Hepatocyte (in vitro differentiated cells): ENCODE results near the gene LRRFIP1. TPM values are rescaled to one million over a fixed set of nuclear protein-coding genes. Genes with fewer than 3 reads are reported as not detected.

Experiments
- DNase-seq: peaks from one replicate; pipeline ENCODE4 v3.0.0-alpha.2; 2016; ENCODE audit warnings: low spot score
- H2AFZ ChIP-seq: fragments of 200-600 bp; sonication (generic); 2 replicates; pipeline ENCODE4 v1.6.0; 2016; ENCODE audit warnings: antibody characterized with exemption, mild to moderate bottlenecking
- H3K27ac ChIP-seq: fragments of 200-600 bp; sonication (generic); 2 replicates; pipeline ENCODE4 v1.5.1; 2016; ENCODE audit warnings: mild to moderate bottlenecking
- H3K27me3 ChIP-seq: fragments of 200-600 bp; sonication (generic); 2 replicates; pipeline ENCODE4 v1.6.1; 2016
- H3K36me3 ChIP-seq: fragments of 200-600 bp; sonication (generic); replicated peaks from 2 replicates; pipeline ENCODE4 v1.5.1; 2016; ENCODE audit warnings: low read depth; ENCODE audit not compliant: insufficient read depth
- H3K4me1 ChIP-seq: fragments of 200-600 bp; sonication (generic); 2 replicates; pipeline ENCODE4 v1.5.1; 2016; ENCODE audit warnings: mild to moderate bottlenecking, moderate library complexity; ENCODE audit not compliant: insufficient read depth
- H3K4me2 ChIP-seq: fragments of 200-600 bp; sonication (generic); 2 replicates; pipeline ENCODE4 v1.6.0; 2016
- H3K4me3 ChIP-seq: fragments of 200-600 bp; sonication (generic); 2 replicates; pipeline ENCODE4 v1.5.1; 2016; ENCODE audit warnings: mild to moderate bottlenecking
- H3K79me2 ChIP-seq: fragments of 200-600 bp; sonication (generic); 2 replicates; pipeline ENCODE4 v1.6.0; 2017; ENCODE audit warnings: mild to moderate bottlenecking
- H3K9me2 ChIP-seq: fragments of 200-600 bp; sonication (generic); replicated peaks from 2 replicates; pipeline ENCODE4 v1.6.0; 2017; ENCODE audit warnings: mild to moderate bottlenecking; ENCODE audit not compliant: insufficient read depth
- H3K9me3 ChIP-seq: fragments of 200-600 bp; sonication (generic); 2 replicates; pipeline ENCODE4 v1.5.1; 2016; ENCODE audit warnings: low read depth, mild to moderate bottlenecking
- H4K20me1 ChIP-seq: fragments of 200-600 bp; sonication (generic); 2 replicates; pipeline ENCODE4 v1.6.0; 2016; ENCODE audit warnings: mild to moderate bottlenecking; ENCODE audit not compliant: insufficient read depth, poor library complexity, severe bottlenecking
- EZH2 ChIP-seq: fragments of 200-600 bp; sonication (generic); IDR thresholded peaks from 2 replicates; pipeline ENCODE4 v1.6.1; 2016; ENCODE audit warnings: antibody characterized with exemption, mild to moderate bottlenecking, borderline replicate concordance
- EZH2phosphoT487 ChIP-seq: fragments of 200-600 bp; sonication (generic); IDR thresholded peaks from one replicate; pipeline ENCODE4 v1.6.1; 2018; ENCODE audit warnings: antibody characterized with exemption, mild to moderate bottlenecking, low read depth, moderate library complexity; ENCODE audit not compliant: unreplicated experiment, severe bottlenecking
- WGBS: methylation state at CpG from one replicate; pipeline ENCODE4 v1.1.6; 2016; ENCODE audit warnings: low lambda C conversion rate; ENCODE audit errors: missing lambda C conversion rate; 5-methylcytosine and 5-hydroxymethylcytosine counted together
- polyA plus RNA-seq: library from polyadenylated mRNA; unstranded; fragments of >200 nt; fragmentation: Nextera tagmentation; extraction: Ambion mirVana; gene quantifications from 2 replicates; pipeline ENCODE4 v1.2.1, GENCODE V29; 2016
- total RNA-seq: library from RNA; depleted of rRNA; stranded (reverse); fragments of >200 nt; gene quantifications from 2 replicates; pipeline ENCODE4 v1.2.3, GENCODE V29; 2014
- TF ChIP-seq, protein P1 (sequence below): fragments of 200-600 bp; sonication (generic); IDR thresholded peaks from 2 replicates; pipeline ENCODE4 v1.5.1; 2016; ENCODE audit warnings: antibody characterized with exemption, mild to moderate bottlenecking; ENCODE audit not compliant: poor library complexity

LRRFIP1 gene
- total and polyA plus RNA-seq, 2 experiments from 2014 or later, result 42.7 to 64.1 TPM

- Histone ChIP-seq H3K4me1 (peaks cover 21% of the 10 kb centered on the region), H3K9me2 (no peaks in the 10 kb centered on the region), H4K20me1 (no peaks in the 10 kb centered on the region), H3K9me3 (no peaks in the 10 kb centered on the region), H2AFZ (no peak overlapping the region), H3K36me3 (no peaks in the 10 kb centered on the region), H3K4me2 (no peak overlapping the region), H3K27ac (no peak overlapping the region), H3K4me3 (no peak overlapping the region), H3K27me3 (no peaks in the 10 kb centered on the region), H3K79me2 (peaks cover 39% of the 10 kb centered on the region)
- 71% methylated on average over 5 of the region's 5 CpGs for WGBS
- no peak for DNase-seq
- TF ChIP-seq, protein P1, sequence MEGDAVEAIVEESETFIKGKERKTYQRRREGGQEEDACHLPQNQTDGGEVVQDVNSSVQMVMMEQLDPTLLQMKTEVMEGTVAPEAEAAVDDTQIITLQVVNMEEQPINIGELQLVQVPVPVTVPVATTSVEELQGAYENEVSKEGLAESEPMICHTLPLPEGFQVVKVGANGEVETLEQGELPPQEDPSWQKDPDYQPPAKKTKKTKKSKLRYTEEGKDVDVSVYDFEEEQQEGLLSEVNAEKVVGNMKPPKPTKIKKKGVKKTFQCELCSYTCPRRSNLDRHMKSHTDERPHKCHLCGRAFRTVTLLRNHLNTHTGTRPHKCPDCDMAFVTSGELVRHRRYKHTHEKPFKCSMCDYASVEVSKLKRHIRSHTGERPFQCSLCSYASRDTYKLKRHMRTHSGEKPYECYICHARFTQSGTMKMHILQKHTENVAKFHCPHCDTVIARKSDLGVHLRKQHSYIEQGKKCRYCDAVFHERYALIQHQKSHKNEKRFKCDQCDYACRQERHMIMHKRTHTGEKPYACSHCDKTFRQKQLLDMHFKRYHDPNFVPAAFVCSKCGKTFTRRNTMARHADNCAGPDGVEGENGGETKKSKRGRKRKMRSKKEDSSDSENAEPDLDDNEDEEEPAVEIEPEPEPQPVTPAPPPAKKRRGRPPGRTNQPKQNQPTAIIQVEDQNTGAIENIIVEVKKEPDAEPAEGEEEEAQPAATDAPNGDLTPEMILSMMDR, result no peak
- TF ChIP-seq EZH2phosphoT487 (no peak), EZH2 (no peak)
Measured at GRCh38 chr2:237745250-237745613, 117.8 kb downstream of the LRRFIP1 start.

GRCh38 chr2:237746302-237747080 lies 119.1 kb downstream of the LRRFIP1 start:
- Histone ChIP-seq H2AFZ (no peak overlapping the region), H3K4me2 (no peak overlapping the region), H3K27me3 (no peaks in the 10 kb centered on the region), H3K27ac (no peak overlapping the region), H3K4me3 (no peak overlapping the region), H3K4me1 (peaks cover 20% of the 10 kb centered on the region), H3K79me2 (peaks cover 34% of the 10 kb centered on the region), H3K9me3 (no peaks in the 10 kb centered on the region), H4K20me1 (no peaks in the 10 kb centered on the region), H3K36me3 (no peaks in the 10 kb centered on the region), H3K9me2 (no peaks in the 10 kb centered on the region)
- TF ChIP-seq, protein P1, result no peak
- no peak for TF ChIP-seq EZH2phosphoT487
- 91% methylated on average over 15 of the region's 15 CpGs for WGBS
- no peak for DNase-seq

- Histone ChIP-seq H3K4me3 (no peak overlapping the region), H3K79me2 (peaks cover 27% of the 10 kb centered on the region), H3K4me1 (peaks cover 14% of the 10 kb centered on the region), H3K9me2 (no peaks in the 10 kb centered on the region), H3K36me3 (no peaks in the 10 kb centered on the region), H3K4me2 (no peak overlapping the region), H4K20me1 (no peaks in the 10 kb centered on the region), H2AFZ (no peak overlapping the region), H3K9me3 (no peaks in the 10 kb centered on the region), H3K27me3 (no peaks in the 10 kb centered on the region), H3K27ac (no peak overlapping the region)
- 98% methylated on average over 9 of the region's 9 CpGs for WGBS
- TF ChIP-seq, protein P1, result no peak
- TF ChIP-seq EZH2 (no peak), EZH2phosphoT487 (no peak)
- DNase-seq, result no peak
Measured at GRCh38 chr2:237747189-237747588, 119.8 kb downstream of the LRRFIP1 start.
